Stomach (tissue), 4 donors: ENCODE measurements around the gene ZNF611.
"Not testable (repeated sequence)": the region's sequence is repeated elsewhere in the genome, so short reads cannot be mapped to it uniquely, and the experiment has no call there.

ENCODE experiments used
- CTCF ChIP-seq, 7 experiments: fragments of 450-650 bp in 4 of 7; fragments of 200-600 bp in 3 of 7; sonication (generic) in 3 of 7; IDR thresholded peaks; one replicate each; pipeline ENCODE4 v1.5.1; 2016 to 2019; ENCODE audit warnings: antibody characterized with exemption in 7 of 7, control low read depth in 2 of 7, mild to moderate bottlenecking in 1 of 7
- EP300 ChIP-seq: sonication (generic); formaldehyde crosslinking; IDR thresholded peaks from one replicate; pipeline ENCODE4 v1.6.1; 2017; ENCODE audit warnings: antibody characterized with exemption
- POLR2A ChIP-seq, 4 donors: fragments of 450-650 bp; IDR thresholded peaks; one replicate each; pipeline ENCODE4 v1.6.1; 2016; ENCODE audit warnings: antibody characterized with exemption in 4 of 4, control low read depth in 2 of 4, mild to moderate bottlenecking in 1 of 4, moderate library complexity in 1 of 4

- TF ChIP-seq POLR2A (IDR thresholded peaks at IDR 0.05); CTCF (IDR thresholded peaks at IDR 0.05); EP300: not testable (repeated sequence)
These were observed 45.7 kb downstream of the ZNF611 start for GRCh38 chr19:52688925-52689796.
